Natural killer cell (primary cell): ENCODE results near the gene PLPP4. TPM values are rescaled to one million over a fixed set of nuclear protein-coding genes. Genes with fewer than 3 reads are reported as not detected.

Experiments
- ATAC-seq, 3 donors: fragments of 150-1000 bp in 2 of 3; fragments of 200-7000 bp in 1 of 3; cut with Tn5 transposase; 1 replicate in 1 of 3; 2 replicates in 2 of 3; pipeline ENCODE4 v1.10.0; 2021; ENCODE audit warnings: mild to moderate bottlenecking in 2 of 3, moderate library complexity in 2 of 3
- DNase-seq, 2 donors: peaks; one replicate each; pipeline versions ENCODE4 v3.0.0 to v3.0.0-alpha.2; 2013 to 2021; ENCODE audit warnings: mixed read lengths in 1 of 2
- H3K27ac ChIP-seq: one replicate; pipeline ENCODE4 v1.5.1; 2013; ENCODE audit warnings: mild to moderate bottlenecking, low read length
- H3K27me3 ChIP-seq: one replicate; pipeline ENCODE4 v1.6.1; 2013; ENCODE audit warnings: low read length; ENCODE audit not compliant: control insufficient read depth, insufficient read depth
- H3K36me3 ChIP-seq: one replicate; pipeline ENCODE4 v1.6.1; 2013; ENCODE audit warnings: low read length; ENCODE audit not compliant: control insufficient read depth, insufficient read depth
- H3K4me1 ChIP-seq: one replicate; pipeline ENCODE4 v1.6.1; 2013; ENCODE audit warnings: low read length; ENCODE audit not compliant: control insufficient read depth, insufficient read depth
- H3K4me3 ChIP-seq: one replicate; pipeline ENCODE4 v1.5.1; 2013; ENCODE audit warnings: low read length
- H3K9me3 ChIP-seq: one replicate; pipeline ENCODE4 v1.6.1; 2013; ENCODE audit warnings: low read length; ENCODE audit not compliant: control insufficient read depth, insufficient read depth
- H3K27ac Mint-ChIP-seq, 2 donors: one replicate each; pipeline ENCODE4 v1.8.0; 2022; ENCODE audit warnings: mild to moderate bottlenecking in 2 of 2, mixed read lengths in 2 of 2, moderate library complexity in 1 of 2
- H3K27me3 Mint-ChIP-seq, 2 donors: one replicate each; pipeline ENCODE4 v1.8.0; 2022; ENCODE audit warnings: low read depth in 2 of 2, mixed read lengths in 2 of 2
- H3K36me3 Mint-ChIP-seq: one replicate; pipeline ENCODE4 v1.8.0; 2022; ENCODE audit warnings: mixed read lengths
- H3K4me1 Mint-ChIP-seq, 2 donors: one replicate each; pipeline ENCODE4 v1.8.0; 2022; ENCODE audit warnings: mixed read lengths in 2 of 2
- H3K4me3 Mint-ChIP-seq: one replicate; pipeline ENCODE4 v1.8.0; 2022; ENCODE audit warnings: mild to moderate bottlenecking, moderate library complexity, mixed read lengths
- H3K9me3 Mint-ChIP-seq, 2 donors: one replicate each; pipeline ENCODE4 v1.8.0; 2022; ENCODE audit warnings: mixed read lengths in 2 of 2
- WGBS: methylation state at CpG from one replicate; pipeline ENCODE4 v1.1.7; 2013; ENCODE audit warnings: missing lambda C conversion rate; ENCODE audit not compliant: insufficient coverage; 5-methylcytosine and 5-hydroxymethylcytosine counted together
- intact Hi-C: fragments of 100-400 bp; cut with micrococcal nuclease; formaldehyde crosslinking; loops from one replicate; pipeline ENCODE4 v1.14.2; 2022
- total RNA-seq, 4 donors: library from RNA; stranded (reverse); fragments of 120-200 nt in 1 of 4; gene quantifications; one replicate each; pipeline versions ENCODE4 v1.2.3 to v1.2.4, GENCODE V29; 2013 to 2022
- TF ChIP-seq, protein P1 (sequence below): fragments of 200-600 bp; IDR thresholded peaks from one replicate; pipeline ENCODE4 v1.8.0; 2022; ENCODE audit warnings: antibody characterized with exemption

Gene PLPP4
- total RNA-seq, 3 donors from 2014 or later (not counting 1 experiment from before 2014, with no cell fraction given), result not detected

DNA sequence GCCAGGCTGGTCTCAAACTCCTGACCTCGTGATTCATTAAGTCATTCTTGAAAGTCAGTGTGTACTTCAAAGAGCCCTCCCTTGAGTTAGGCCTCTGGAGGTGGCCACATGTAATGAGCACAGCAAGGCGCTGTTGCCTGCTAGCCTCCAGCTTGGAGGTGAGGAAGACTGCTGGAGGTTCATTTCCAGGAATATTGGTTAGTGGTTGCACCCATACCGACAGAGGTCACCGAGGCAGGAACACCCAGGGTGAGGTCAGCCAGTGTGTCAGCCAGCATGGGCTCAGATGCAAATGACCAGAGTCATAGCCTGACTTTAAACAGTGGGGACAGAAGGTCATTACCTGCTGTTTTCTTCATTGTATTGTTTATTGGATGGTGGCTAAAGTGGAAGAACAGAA lies 85.0 kb downstream of the PLPP4 start:
- Mint-ChIP-seq H3K9me3 (no peaks in the 10 kb centered on the region), H3K36me3 (no peaks in the 10 kb centered on the region), H3K27me3 (peaks cover 0 to 2% of the 10 kb centered on the region in 2 donors), H3K4me1 (no peaks in the 10 kb centered on the region), H3K4me3 (no peak overlapping the region), H3K27ac (no peak overlapping the region)
- H3K4me3 ChIP-seq, result no peak overlapping the region
- TF ChIP-seq, protein P1, sequence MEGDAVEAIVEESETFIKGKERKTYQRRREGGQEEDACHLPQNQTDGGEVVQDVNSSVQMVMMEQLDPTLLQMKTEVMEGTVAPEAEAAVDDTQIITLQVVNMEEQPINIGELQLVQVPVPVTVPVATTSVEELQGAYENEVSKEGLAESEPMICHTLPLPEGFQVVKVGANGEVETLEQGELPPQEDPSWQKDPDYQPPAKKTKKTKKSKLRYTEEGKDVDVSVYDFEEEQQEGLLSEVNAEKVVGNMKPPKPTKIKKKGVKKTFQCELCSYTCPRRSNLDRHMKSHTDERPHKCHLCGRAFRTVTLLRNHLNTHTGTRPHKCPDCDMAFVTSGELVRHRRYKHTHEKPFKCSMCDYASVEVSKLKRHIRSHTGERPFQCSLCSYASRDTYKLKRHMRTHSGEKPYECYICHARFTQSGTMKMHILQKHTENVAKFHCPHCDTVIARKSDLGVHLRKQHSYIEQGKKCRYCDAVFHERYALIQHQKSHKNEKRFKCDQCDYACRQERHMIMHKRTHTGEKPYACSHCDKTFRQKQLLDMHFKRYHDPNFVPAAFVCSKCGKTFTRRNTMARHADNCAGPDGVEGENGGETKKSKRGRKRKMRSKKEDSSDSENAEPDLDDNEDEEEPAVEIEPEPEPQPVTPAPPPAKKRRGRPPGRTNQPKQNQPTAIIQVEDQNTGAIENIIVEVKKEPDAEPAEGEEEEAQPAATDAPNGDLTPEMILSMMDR, result no peak
- no peak overlapping the region for H3K27ac ChIP-seq
- no peak for ATAC-seq
- intact Hi-C loops, result no loop called here
- H3K36me3 ChIP-seq, result no peaks in the 10 kb centered on the region
- no peaks in the 10 kb centered on the region for H3K27me3 ChIP-seq
- no peak for DNase-seq
- no peaks in the 10 kb centered on the region for H3K9me3 ChIP-seq
- 81% methylated on average over 4 of the region's 4 CpGs for whole genome bisulfite sequencing
- H3K4me1 ChIP-seq, result no peaks in the 10 kb centered on the region

DNA sequence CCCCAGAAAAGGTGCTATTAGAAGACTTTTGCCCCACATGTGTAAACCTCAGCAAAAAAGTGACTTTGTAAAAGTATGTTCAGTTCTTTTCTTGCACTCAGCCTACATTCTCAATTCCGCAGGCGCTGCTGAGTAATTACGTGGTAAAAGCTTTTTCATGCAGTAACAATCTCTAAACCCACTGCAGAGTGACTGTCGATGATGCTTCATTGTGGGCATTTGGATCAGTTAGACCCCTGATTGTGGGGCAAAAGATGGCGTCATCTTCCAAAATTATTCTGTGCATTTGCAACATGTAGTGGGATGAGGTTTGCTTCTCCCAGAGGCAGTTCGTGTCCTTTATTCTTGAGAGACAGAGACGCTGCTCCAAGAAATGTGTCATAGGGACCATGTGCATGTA lies 85.6 kb downstream of the PLPP4 start:
- H3K9me3 Mint-ChIP-seq, result no peaks in the 10 kb centered on the region
- intact Hi-C loops, result no loop called here
- no peaks in the 10 kb centered on the region for H3K4me1 Mint-ChIP-seq
- Histone ChIP-seq H3K36me3 (no peaks in the 10 kb centered on the region), H3K4me3 (no peak overlapping the region), H3K9me3 (no peaks in the 10 kb centered on the region), H3K27me3 (no peaks in the 10 kb centered on the region), H3K4me1 (no peaks in the 10 kb centered on the region), H3K27ac (no peak overlapping the region)
- no peak overlapping the region for H3K4me3 Mint-ChIP-seq
- no peaks in the 10 kb centered on the region for H3K36me3 Mint-ChIP-seq
- ATAC-seq (no peak), DNase-seq (no peak)
- WGBS, result 79% methylated on average over 5 of the region's 7 CpGs
- H3K27me3 Mint-ChIP-seq, result no peaks in the 10 kb centered on the region
- TF ChIP-seq, protein P1, result no peak
- H3K27ac Mint-ChIP-seq, result no peak overlapping the region

DNA sequence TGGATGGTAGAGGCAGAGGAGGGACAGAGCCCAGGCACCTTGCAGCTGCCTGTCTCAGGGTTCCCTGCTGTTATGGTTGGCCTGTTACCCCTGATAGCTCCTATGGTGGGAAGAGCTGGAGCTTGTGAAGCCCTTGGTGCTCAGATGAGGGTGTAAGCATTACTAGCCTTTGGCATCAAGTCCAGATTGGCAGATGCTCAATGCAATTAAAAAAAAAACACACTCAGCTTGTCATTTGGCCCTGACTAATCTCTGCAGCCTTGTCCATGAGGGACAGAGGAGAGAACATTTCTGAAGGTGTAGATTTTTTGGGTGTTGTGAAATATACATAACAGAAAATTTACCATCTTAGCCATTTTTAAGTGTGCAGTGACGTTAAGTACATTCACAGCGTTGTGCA lies 86.3 kb downstream of the PLPP4 start:
- H3K4me3 ChIP-seq, result no peak overlapping the region
- H3K4me1 Mint-ChIP-seq, result no peaks in the 10 kb centered on the region
- no peaks in the 10 kb centered on the region for H3K27me3 Mint-ChIP-seq
- no peaks in the 10 kb centered on the region for H3K9me3 Mint-ChIP-seq
- TF ChIP-seq, protein P1, result no peak
- H3K4me1 ChIP-seq, result no peaks in the 10 kb centered on the region
- 91% methylated on average over 2 of the region's 2 CpGs for WGBS
- H3K36me3 Mint-ChIP-seq, result no peaks in the 10 kb centered on the region
- intact Hi-C loops, result no loop called here
- DNase-seq (no peak), ATAC-seq (no peak)
- H3K27ac Mint-ChIP-seq, result no peak overlapping the region
- no peaks in the 10 kb centered on the region for H3K27me3 ChIP-seq
- H3K9me3 ChIP-seq, result no peaks in the 10 kb centered on the region
- no peak overlapping the region for H3K27ac ChIP-seq
- no peaks in the 10 kb centered on the region for H3K36me3 ChIP-seq
- H3K4me3 Mint-ChIP-seq, result no peak overlapping the region

DNA sequence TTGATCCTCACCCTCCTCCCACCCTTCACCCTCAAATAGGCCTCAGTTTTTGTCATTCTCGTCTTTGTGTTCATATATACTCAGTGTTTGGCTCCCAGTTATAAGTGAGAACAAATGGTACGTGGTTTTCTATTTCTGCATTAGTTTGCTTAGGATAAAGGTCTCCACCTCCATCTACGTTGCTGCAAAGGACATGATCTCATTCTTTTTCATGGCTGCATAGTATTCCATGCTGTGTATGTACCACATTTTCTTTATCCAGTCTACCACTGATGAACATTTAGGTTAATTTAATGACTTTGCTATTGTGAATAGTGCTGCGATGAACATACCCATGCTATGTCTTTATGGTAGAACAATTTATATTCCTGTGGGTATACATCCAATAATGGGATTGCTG lies 91.2 kb downstream of the PLPP4 start:
- H3K27ac ChIP-seq, result no peak overlapping the region
- ATAC-seq (no peak), DNase-seq (no peak)
- H3K4me3 ChIP-seq, result no peak overlapping the region
- no peaks in the 10 kb centered on the region for H3K36me3 Mint-ChIP-seq
- H3K27me3 Mint-ChIP-seq, result peaks cover 5 to 15% of the 10 kb centered on the region in 2 donors
- no peaks in the 10 kb centered on the region for H3K4me1 ChIP-seq
- no peak overlapping the region for H3K4me3 Mint-ChIP-seq
- intact Hi-C loops, result no loop called here
- H3K27ac Mint-ChIP-seq, result no peak overlapping the region
- TF ChIP-seq, protein P1, result no peak
- no peaks in the 10 kb centered on the region for H3K27me3 ChIP-seq
- H3K9me3 Mint-ChIP-seq, result no peaks in the 10 kb centered on the region
- no peaks in the 10 kb centered on the region for H3K36me3 ChIP-seq
- no peaks in the 10 kb centered on the region for H3K9me3 ChIP-seq
- H3K4me1 Mint-ChIP-seq, result no peaks in the 10 kb centered on the region
- 82% methylated on average over 4 of the region's 4 CpGs for WGBS
